HG03280 (cell line): ENCODE results near the gene LMO7.

Source experiments
- ATAC-seq: cut with Tn5 transposase; IDR thresholded peaks from one replicate; pipeline ENCODE4 v1.9.1; 2021; ENCODE audit warnings: mild to moderate bottlenecking, moderate library complexity; ENCODE audit not compliant: unreplicated experiment

Gene LMO7

DNA sequence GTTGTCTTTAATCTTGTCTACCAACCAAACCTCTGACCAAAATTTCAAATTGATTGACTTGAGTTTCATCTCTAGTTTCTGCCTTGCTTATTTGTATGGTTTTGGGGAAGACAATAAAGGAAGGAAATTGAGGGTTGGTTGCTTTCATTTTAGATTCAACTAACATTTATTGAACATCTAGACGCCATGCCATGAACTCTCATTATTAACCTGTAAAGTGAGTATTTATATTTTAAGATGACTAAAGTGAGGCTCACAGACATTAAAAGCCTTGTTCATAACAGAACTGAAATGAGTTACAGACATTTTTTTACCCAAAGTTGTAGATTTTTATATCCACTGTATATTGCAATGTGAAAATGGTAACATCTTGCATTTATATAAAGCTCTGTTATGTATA, 239.3 kb downstream of the LMO7 start:
- ATAC-seq: no peak

DNA sequence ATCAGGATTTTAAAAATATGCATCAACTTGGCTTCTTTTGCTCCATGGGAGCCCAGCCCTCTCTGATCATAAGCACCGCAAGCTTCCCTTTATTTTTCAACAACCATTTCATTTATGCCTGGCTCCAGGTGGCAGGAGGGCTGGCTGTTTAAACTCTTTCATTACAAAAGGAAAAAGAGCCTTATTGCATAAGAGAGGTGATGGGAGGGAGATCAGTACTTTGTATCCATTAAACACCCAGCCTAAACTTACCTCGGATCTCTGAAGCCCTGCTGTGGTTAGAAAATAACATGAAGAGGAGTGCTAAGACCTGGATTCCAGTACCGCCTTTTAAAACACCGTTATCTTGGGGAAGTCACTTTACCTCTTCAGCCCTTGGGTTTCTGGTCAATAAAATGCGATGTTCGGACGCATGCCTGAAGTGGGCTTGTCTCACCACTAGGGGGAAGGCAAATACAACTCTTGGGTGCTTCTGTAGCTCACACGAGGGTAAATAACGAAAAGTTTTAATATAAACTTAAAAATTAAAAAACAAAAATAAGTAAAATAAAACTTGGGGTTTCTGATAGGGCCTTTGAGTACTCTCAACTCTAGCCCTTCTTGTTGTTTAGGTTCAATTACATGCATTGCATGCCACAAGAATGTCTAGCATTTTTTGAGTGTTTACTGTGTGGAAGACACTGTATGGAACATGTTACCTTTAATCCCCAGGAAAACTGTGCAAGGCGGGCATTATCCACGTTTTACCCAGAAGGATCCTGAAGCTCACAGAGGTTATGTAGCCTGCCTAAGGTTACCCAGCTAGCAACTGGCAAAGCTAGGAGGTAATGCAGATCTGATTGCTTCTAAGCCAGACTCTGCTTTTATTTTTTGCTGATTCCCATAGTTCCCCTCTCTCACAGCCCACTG, 240.3 kb downstream of the LMO7 start:
- ATAC-seq: peak; percentile 93

DNA sequence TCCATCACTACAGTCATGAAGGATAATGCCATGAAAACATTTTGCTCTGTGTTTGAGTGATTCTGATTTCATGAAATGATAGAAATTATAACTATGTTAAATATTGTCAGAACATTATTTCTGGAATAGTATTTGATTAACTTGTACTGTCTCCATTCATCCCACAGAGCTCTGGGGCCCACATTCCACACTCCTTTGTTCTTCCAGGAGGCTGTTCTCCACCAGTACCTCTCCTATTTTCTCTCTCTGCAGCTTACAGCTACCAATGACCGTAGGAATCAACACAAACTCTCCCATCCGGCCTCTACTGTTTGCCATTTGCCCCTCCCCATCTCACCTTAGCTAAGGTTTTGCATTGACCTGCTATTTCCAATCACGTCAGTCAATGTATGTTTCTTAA, 240.9 kb downstream of the LMO7 start:
- ATAC-seq: no peak

DNA sequence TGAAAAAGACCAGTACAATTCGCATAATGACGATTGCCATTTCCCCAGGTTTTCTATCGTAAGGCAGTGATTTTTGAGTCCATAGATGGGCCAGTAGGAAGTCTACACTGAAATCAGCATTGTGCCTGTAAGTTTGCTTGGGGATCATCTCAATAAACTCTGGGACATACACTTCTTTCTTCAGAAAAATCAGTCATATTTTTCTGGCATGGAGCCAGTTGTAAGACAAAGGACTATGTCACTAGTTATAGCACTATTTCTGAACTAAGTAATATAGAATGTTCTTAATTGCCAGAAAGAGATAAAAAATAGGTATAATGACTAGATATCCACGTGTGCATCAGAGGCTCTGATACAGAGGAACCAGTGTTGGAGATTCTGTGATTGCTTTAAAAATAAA, 243.5 kb downstream of the LMO7 start:
- ATAC-seq: no peak

DNA sequence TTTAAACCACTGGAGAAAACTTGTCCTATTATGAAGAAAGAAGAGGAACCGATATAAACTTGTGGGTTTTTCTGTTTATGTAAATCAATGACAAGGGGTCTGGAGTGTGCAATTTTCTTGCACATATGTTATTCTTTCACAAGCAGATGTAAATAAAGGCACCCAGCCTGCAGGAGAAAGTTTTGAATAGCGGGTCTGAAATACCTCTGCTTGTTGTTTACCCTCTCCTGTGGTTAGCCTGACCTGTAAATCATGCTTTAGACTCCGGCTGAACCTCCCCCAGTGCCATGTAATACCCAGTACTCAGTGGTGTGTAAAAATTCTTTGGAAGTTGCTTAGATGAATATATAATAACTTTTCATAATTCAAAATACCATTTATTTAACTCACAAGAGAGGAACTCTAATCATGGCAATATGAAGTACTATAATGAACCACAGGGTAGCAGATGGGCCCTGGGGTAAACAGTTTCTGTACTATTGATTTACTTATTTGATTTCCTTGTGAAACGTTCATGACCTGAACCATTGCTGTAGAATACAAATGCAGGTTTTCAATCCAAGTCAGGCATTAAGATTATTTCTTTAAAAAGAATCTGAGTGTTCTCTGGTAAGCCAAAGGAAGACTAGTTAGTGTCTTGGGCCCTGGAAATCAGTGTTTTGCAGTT, 245.1 kb downstream of the LMO7 start:
- no peak for ATAC-seq

DNA sequence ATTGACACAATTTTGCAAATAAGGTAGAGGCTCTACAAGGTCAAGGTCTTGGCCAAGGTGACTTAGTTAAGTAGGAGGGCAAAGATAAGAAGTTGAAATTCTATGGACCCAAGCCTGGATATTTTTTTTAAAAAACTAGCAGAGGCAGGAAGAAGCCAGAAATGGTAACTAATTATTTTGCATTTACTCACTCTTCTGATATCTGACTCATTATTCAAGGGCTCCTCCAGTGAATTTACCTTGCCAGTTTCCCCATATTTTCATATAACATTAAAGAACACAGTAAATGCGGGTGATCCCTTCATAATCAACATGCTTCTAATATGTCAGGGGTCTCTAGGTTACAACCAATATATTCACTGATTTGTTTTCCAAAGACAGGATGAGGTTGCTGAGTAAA, 246.1 kb downstream of the LMO7 start:
- ATAC-seq: no peak

DNA sequence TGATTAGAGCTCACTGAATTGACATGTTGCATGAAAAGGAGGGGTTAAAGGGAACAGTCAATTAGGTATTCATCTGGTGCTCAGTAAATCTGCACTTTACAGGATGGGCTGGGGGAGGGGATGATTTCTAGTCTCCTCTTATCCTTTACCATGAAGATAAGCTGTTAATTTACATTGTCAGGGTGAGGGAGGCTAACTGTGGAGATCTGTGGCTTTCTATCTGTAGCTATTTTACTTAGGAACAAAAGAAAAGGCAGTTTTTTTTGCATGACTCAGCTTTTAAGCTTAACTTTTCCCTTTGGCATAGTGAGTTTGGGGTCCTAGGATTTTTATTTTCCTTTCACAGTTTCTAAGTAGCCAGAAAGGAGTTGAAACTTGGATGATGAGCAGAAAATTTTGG, 253.3 kb downstream of the LMO7 start:
- no peak for ATAC-seq

DNA sequence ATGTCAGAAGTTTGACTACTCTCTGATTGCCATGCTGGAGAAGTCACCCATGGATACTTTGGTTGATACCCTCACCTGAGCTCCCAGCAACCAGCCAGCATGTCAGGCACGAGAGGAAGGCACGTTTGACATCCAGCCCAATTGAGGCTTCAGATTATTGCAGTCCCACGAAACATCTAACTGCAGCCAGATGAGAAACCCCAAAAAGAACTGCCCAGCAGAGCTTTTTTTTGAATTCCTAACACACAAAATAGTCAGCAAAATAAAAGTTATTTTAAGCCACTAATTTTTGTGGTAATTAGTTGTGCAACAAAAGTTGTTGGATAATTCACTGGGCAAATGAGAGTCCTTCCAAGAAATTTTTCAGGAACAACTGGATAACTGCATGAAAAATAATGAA, 259.0 kb downstream of the LMO7 start:
- ATAC-seq: no peak

DNA sequence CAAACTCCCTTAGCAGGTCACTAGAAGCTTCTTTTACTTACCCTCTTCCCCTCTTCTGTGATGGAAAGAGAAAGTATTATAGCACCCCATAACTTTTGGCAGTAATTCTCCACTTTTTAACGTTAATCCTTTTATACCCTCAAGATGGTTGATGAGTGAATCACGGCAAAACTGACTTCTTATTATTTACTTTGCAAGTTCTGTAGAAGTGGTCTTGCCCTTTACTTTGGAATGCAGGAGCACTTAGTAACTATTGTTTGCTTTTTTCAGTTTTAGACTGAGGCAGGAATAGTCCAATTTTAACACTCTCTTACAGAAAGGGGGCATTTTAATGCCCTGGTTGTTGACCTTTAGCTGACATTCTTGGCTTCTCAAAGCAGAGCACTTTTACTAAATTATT, 260.1 kb downstream of the LMO7 start:
- no peak for ATAC-seq

DNA sequence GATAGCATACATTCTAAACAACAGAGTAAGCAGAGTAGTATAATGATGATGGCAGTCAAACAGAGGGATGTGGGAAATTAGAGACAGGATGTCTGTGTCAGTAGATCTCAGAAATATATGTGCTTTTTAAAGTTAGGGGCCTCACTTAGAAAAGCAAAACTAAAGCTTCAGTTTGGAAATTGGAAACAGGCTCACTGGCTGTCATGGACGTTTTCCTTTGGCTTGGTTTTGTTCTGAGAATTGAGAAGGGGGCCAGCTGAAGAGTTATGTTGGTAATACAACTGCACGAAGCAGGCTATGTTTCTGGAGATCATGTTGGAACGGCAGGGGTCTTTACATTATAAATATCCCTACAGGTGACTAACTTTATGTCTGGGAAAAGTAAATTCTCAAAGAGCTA, 261.3 kb downstream of the LMO7 start:
- ATAC-seq: no peak

DNA sequence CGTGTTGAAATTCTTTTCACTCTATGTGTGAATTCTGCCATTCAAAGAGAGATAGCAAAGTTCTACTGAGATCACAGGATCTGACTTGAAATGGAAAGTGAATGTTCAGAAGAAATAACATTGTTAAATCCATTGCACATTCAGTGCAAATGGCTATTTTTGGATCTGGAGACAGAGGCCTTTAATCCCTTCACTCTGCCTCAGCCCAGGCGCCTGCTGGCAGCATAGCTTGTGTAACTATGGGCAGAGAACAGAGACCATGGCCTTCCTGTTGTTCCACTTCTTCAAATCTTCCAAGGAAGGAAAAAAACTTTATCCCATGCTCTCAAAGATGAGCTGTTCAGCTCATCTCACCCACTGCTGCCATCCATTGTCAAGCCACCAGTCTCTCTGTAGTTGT, 265.4 kb downstream of the LMO7 start:
- no peak for ATAC-seq

DNA sequence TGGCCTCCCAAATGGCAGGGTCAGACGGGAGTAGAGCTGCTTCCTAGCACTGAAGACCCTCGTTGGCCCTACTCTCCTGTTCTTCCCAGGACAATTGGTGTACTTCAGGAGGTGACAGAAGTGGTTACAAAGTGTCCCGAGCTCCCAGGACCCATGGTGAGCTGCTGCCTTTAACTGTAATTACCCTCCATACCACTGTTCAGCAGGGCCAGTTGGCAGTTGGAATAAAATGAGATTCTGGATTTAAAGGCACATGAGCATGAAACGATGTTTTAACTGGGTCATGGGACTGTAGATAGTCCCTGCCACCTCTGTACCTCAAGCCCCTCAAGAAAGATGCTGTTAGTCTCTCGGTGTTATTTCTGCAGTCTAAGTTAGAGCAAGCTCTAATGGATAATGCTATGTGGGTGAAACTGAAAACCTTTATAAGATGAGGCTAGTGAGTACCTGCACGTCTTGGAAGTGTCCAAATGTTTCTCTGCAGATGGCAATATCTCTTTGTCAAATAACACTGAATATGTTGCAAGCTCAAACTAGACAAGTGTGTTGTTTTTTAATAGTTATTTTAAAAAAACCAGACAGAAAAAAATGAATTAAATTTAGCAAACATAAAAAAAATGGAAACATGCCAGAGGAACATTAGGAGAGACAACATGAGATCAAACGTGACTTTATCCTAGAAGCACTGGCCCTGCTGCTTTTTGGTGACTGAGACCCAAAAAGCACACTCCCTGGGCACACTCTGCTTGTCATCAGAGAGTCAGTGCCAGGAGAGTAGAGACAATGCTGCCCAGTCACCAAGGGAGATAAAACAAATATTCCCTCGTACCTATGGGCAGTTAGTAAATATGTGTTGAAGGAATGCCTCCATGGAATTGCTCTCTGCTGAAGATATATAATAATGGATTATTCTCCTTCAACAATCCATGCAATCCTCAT, 266.3 kb downstream of the LMO7 start:
- ATAC-seq: no peak

DNA sequence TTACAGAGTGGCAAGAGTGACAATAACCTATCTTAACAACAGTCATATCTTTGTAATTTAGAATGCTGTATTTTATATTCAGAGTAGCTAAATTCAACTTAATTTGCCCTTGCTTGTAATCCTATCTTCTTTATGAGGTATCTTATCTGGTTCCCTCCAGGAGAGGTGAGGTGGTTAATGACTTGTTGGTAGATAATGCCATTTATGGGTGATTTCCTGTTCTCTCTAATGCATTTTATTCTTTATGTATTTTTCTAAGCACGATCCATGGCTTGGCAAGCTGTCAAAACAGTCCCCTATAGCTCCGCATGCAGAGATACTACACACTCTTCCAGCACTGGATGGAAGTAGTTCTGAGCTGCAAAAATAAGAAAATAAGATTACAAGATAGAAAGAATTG, 267.9 kb downstream of the LMO7 start:
- no peak for ATAC-seq

DNA sequence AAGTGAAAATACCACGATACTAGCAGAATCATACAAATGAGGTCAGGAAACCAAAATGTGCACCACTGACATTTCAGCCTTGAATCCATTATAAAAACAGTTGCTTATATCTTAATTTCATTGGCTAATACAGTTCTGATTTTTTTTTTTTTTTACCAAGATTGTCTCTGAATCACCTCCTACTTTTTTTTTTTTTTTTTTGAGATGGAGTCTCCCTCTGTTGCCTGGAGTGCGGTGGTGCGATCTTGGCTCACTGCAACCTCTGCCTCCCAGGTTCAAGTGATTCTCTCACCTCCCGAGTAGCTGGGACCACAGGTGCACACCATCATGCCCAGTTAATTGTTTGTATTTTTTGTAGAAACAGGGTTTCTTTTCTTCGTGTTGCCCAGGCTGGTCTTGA, 270.2 kb downstream of the LMO7 start:
- no peak for ATAC-seq

DNA sequence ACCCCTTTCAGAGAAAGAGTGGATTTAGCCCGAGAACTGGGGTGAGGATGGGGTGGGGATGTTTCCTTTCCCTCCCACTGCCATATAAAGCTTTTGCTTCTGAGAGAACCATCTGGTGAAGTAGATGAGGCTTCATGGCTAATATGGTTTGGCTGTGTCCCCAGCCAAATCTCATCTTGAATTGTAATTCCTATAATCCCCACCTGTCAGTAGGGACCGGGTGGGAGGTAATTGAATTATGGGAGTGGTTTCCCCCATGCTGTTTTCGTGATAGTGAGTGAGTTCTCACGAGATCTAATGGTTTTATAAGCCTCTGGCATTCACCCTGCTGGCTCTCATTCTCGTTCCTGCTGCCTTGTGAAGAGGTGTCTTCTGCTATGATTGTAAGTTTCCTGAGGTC, 270.9 kb downstream of the LMO7 start:
- no peak for ATAC-seq

DNA sequence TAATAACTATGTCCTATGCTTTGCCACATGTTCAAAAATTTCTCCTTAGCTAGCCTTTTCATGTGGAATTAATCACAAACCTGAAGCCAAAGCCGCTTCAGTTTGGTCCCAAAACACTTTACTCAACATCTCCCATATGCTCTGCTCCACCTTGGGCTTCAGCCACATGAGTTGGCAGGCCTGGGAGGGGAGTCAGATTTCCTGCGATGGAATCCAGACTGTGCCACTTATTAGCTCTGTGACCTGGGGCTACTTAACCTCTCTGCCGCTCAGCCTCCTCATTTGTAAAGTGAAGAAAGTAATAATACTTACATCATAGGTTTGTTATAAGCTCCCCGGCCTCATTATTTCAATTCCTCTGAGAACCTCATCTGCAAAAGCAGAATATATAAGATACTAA, 272.0 kb downstream of the LMO7 start:
- no peak for ATAC-seq
